ENCODE results near the gene DUSP8. TPM values are rescaled to one million over a fixed set of nuclear protein-coding genes. Genes with fewer than 3 reads are reported as not detected.

Gene DUSP8
- total and polyA plus RNA-seq, 9 of the 15 experiments (the other 6 are each of a cell fraction or from before 2014, with no cell fraction given): 0.14 to 2.0 (median 0.86) TPM; not detected in 2

DNA sequence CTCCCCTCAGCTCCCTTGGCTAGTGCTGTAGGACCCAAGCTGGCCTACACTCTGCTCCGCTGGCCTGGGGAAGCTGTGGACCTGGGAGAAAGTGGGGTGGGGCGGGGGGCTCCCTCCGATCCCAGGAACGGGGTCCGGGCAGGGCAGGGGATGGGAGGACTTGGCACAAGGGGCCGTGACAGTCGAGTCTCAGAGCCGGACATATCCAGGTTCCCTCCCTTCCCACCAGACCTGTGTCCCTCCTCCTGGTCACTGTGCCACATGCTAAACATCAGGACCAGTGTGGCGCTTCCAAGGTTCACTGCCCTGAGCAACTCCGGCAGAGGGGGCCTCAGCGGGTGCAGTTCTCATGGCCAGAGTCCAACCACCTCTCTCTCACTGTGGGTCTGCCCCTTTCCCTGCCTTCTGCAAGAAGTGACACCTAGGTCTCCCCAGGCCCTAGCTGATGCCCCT is 2.0 kb downstream of the DUSP8 start (continued):
- TF ChIP-seq, protein P1, sequence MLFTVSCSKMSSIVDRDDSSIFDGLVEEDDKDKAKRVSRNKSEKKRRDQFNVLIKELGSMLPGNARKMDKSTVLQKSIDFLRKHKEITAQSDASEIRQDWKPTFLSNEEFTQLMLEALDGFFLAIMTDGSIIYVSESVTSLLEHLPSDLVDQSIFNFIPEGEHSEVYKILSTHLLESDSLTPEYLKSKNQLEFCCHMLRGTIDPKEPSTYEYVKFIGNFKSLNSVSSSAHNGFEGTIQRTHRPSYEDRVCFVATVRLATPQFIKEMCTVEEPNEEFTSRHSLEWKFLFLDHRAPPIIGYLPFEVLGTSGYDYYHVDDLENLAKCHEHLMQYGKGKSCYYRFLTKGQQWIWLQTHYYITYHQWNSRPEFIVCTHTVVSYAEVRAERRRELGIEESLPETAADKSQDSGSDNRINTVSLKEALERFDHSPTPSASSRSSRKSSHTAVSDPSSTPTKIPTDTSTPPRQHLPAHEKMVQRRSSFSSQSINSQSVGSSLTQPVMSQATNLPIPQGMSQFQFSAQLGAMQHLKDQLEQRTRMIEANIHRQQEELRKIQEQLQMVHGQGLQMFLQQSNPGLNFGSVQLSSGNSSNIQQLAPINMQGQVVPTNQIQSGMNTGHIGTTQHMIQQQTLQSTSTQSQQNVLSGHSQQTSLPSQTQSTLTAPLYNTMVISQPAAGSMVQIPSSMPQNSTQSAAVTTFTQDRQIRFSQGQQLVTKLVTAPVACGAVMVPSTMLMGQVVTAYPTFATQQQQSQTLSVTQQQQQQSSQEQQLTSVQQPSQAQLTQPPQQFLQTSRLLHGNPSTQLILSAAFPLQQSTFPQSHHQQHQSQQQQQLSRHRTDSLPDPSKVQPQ (CRISPR knock-in tag; IDR thresholded peaks at IDR 0.05; ENCODE audit: borderline replicate concordance): no peak
- TF ChIP-seq GTF2F1 (IDR thresholded peaks at IDR 0.05; ENCODE audit: low read depth, low read length) (no peak), YBX1 (IDR thresholded peaks at IDR 0.05) (no peak), FOXA1 (IDR thresholded peaks at IDR 0.05; ENCODE audit: borderline replicate concordance) (no peak)
- TF ChIP-seq, protein P2, sequence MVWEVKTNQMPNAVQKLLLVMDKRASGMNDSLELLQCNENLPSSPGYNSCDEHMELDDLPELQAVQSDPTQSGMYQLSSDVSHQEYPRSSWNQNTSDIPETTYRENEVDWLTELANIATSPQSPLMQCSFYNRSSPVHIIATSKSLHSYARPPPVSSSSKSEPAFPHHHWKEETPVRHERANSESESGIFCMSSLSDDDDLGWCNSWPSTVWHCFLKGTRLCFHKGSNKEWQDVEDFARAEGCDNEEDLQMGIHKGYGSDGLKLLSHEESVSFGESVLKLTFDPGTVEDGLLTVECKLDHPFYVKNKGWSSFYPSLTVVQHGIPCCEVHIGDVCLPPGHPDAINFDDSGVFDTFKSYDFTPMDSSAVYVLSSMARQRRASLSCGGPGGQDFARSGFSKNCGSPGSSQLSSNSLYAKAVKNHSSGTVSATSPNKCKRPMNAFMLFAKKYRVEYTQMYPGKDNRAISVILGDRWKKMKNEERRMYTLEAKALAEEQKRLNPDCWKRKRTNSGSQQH (CRISPR knock-in tag; IDR thresholded peaks at IDR 0.05): no peak
- TF ChIP-seq, protein P3, sequence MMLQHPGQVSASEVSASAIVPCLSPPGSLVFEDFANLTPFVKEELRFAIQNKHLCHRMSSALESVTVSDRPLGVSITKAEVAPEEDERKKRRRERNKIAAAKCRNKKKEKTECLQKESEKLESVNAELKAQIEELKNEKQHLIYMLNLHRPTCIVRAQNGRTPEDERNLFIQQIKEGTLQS (IDR thresholded peaks at IDR 0.05): no peak
- TF ChIP-seq, protein P3 (CRISPR knock-in tag; conservative IDR thresholded peaks at IDR 0.05): no peak
- TF ChIP-seq, protein P4, sequence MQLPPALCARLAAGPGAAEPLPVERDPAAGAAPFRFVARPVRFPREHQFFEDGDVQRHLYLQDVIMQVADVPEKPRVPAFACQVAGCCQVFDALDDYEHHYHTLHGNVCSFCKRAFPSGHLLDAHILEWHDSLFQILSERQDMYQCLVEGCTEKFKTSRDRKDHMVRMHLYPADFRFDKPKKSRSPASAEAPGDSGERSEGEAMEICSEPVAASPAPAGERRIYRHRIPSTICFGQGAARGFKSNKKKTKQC (CRISPR knock-in tag; IDR thresholded peaks at IDR 0.05): no peak
